Measurements from ENCODE around the gene EEIG2.
"Not testable (repeated sequence)": the region's sequence is repeated elsewhere in the genome, so short reads cannot be mapped to it uniquely, and the experiment has no call there.

EEIG2 gene

DNA sequence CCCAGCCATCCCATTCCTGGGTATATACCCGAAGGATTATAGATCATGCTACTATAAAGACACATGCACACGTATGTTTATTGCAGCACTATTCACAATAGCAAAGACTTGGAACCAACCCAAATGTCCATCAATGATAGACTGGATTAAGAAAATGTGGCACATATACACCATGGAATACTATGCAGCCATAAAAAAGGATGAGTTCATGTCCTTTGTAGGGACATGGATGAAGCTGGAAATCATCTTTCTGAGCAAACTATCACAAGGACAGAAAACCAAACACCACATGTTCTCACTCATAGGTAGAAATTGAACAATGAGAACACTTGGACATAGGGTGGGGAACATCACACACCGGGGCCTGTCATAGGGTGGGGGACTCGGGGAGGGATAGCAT lies 12.4 kb upstream of the EEIG2 start:
- not testable (repeated sequence) for DNase-seq (ENCODE audit: low read depth in 2 of 2)

DNA sequence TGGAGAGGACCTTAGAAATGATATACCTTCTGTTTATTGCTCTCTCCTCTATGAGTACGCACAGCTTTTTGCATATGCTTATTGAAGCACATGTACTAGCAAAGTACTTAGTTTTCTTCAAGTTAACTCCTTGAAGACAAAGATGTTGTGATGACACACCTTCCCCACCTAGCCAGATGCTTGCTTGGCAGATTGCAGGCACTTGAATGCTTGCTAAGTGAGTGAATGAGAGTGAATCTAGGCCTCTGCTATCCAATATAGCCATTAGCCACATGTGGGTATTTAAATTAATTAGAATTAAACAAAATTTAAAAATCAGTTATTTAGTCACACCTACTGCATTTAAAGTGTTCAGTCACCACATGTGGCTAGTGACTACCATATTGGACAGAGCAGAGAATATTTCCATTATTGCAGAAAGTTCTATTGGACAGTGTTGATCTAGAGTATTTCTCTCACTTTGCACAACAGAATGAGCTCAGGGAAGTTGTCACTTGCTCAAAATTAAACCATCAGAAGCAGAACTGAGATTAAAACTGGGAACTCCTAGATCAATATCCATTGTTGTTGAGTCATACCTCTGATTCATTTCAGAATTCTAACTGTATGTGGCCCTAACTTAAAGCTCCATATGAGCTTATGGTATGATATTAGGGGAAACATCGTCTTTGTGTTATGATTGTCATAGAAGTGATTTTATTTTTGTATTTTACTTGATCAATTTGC lies 8.6 kb upstream of the EEIG2 start:
- no peak for DNase-seq (ENCODE audit: low read depth in 2 of 2)

- DNase-seq (ENCODE audit: low read depth in 2 of 2), result no peak
These were observed 6.0 kb upstream of the EEIG2 start for GRCh38 chr1:108553905-108554304.

GRCh38 chr1:108554682-108555427 lies 5.0 kb upstream of the EEIG2 start:
- no peak for DNase-seq (ENCODE audit: low read depth in 2 of 2)

GRCh38 chr1:108556066-108556465 lies 3.8 kb upstream of the EEIG2 start:
- DNase-seq (ENCODE audit: low read depth in 2 of 2), result no peak

GRCh38 chr1:108556499-108556898 lies 3.4 kb upstream of the EEIG2 start:
- no peak for DNase-seq (ENCODE audit: low read depth in 2 of 2)

DNA sequence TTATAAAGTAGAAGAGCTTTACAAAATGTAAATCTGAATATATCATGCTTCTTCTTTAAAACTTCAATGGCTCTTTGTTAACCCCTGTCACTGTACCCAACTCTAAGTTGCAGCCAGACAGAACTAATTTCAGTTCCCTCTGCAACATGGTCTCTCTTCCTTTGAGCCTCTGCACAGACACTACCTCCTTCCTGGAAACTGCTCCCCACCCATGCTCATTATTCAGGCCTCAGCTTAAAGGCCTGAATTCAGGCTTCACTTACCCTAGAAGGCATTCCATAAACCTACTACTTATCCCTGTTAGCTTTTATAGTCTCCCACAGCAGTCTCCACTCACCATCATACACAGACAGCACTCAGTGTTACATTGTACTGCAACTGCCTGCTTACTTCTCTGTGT lies 2.6 kb upstream of the EEIG2 start:
- no peak for DNase-seq (ENCODE audit: low read depth in 2 of 2)

- no peak for DNase-seq (ENCODE audit: low read depth in 2 of 2)
These were observed 431 bp downstream of the EEIG2 start for GRCh38 chr1:108560189-108560873.

GRCh38 chr1:108560874-108561459 lies 1.1 kb downstream of the EEIG2 start:
- peak in 1 of 2 donors; percentile 38 for DNase-seq (ENCODE audit: low read depth in 2 of 2)

GRCh38 chr1:108561689-108562326 lies 1.9 kb downstream of the EEIG2 start:
- peak; percentile 73 to 79 for DNase-seq (ENCODE audit: low read depth in 2 of 2)

DNA sequence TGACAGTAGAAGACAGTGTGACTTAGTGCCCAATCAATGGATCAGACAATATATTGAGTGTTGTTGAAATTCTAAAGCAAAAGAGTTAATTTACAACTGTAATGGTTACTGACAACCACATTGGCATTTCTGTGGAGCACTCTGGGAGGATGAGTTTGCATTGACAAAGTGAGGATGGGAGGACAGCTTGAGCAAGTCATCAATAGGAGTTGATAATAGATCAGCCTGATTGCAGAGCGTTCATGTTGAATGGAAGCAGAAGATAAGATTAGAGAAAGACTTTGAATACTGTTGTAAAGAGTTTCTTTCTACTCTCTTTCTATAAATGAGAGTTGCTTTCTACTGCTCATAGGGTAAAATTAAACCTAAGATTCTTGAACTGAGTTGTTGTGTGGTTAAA lies 3.9 kb downstream of the EEIG2 start:
- DNase-seq (ENCODE audit: low read depth in 2 of 2), result no peak

- no peak for DNase-seq (ENCODE audit: low read depth in 2 of 2)
These were observed 5.2 kb downstream of the EEIG2 start for GRCh38 chr1:108565081-108565480.

GRCh38 chr1:108565512-108565911 lies 5.6 kb downstream of the EEIG2 start:
- no peak for DNase-seq (ENCODE audit: low read depth in 2 of 2)

- DNase-seq (ENCODE audit: low read depth in 2 of 2), result no peak
These were observed 8.7 kb downstream of the EEIG2 start for GRCh38 chr1:108568589-108568988.

GRCh38 chr1:108569097-108569728 lies 9.3 kb downstream of the EEIG2 start:
- DNase-seq (ENCODE audit: low read depth in 2 of 2), result no peak

GRCh38 chr1:108570128-108570527 lies 10.2 kb downstream of the EEIG2 start:
- DNase-seq (ENCODE audit: low read depth in 2 of 2), result no peak

- DNase-seq (ENCODE audit: low read depth in 2 of 2), result no peak
These were observed 11.1 kb downstream of the EEIG2 start for GRCh38 chr1:108570998-108571401.

DNA sequence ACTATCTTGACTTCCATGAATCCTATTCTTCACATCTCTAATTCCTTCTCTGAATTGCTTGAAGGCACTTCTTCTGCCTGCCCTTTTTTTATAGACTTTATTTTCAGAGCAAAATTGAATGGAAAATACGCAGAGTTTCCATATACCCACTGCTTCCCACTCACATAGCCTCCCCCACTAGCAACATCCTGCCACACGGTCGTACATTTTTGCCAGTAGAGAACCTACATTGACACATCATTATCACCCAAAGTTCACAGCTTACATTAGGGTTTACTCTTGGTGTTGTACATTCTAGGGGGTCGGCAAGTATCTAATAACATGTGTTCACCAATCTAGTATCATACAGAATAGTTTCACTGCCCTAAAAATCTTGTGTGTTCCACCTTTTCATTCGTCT lies 12.3 kb downstream of the EEIG2 start:
- DNase-seq (ENCODE audit: low read depth in 2 of 2), result no peak

DNA sequence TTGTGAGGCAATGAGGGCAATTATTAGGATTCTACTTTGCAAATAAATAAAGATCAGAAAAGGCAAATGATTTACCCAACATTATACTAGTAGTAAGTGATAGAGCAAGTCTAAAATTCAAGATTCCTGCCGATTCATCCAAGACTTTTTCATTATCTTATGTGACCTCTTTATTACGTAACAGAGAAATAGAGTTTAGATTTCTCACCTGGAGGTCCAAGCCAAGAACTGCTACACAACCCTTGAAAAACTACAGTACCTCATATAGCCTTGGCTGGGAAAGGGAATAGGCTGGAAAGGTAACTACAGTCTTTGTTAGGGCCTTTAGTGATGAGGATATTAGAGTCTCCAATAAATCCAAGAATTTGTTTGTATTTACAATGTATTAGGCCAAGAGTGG lies 13.3 kb downstream of the EEIG2 start:
- DNase-seq (ENCODE audit: low read depth in 2 of 2), result no peak

DNA sequence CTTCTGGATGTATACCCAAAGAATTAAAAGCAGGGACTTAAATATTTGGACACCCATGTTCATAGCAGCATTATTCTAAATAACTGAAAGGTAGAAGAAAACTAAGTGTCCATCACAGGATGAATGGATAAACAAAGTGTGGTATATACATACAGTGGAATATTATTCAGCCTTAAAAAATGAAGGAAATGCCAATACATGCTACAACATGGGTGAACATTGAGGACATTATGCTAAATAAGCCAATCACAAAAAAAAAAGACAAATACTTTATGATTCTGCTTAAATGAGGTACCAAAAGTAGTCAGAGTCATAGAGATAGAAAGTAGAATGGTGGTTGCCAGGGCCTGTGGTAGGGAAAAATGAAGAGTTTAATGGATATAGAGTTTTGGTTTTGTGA lies 14.1 kb downstream of the EEIG2 start:
- DNase-seq (ENCODE audit: low read depth in 2 of 2), result no peak

- DNase-seq (ENCODE audit: low read depth in 2 of 2), result no peak
These were observed 15.5 kb downstream of the EEIG2 start for GRCh38 chr1:108575375-108575774.
